ENCODE data around the gene C3orf20. TPM values are rescaled to one million over a fixed set of nuclear protein-coding genes. Genes with fewer than 3 reads are reported as not detected.
"Not testable (repeated sequence)": the region's sequence is repeated elsewhere in the genome, so short reads cannot be mapped to it uniquely, and the experiment has no call there.

C3orf20 gene
- total RNA-seq, 1 experiment from 2014 or later = not detected

- no peak for DNase-seq (ENCODE audit: low read depth)
These were observed 118.9 kb downstream of the C3orf20 start for GRCh38 chr3:14793858-14794234.

GRCh38 chr3:14794435-14794834, 119.5 kb downstream of the C3orf20 start:
- DNase-seq (ENCODE audit: low read depth) = no peak

GRCh38 chr3:14795996-14796395, 121.1 kb downstream of the C3orf20 start:
- DNase-seq (ENCODE audit: low read depth) = no peak

- DNase-seq (ENCODE audit: low read depth) = no peak
These were observed 121.6 kb downstream of the C3orf20 start for GRCh38 chr3:14796403-14797077.

- no peak for DNase-seq (ENCODE audit: low read depth)
These were observed 122.8 kb downstream of the C3orf20 start for GRCh38 chr3:14797731-14798130.

GRCh38 chr3:14798231-14798630, 123.3 kb downstream of the C3orf20 start:
- no peak for DNase-seq (ENCODE audit: low read depth)

GRCh38 chr3:14799146-14799545, 124.2 kb downstream of the C3orf20 start:
- no peak for DNase-seq (ENCODE audit: low read depth)

GRCh38 chr3:14801031-14801430, 126.1 kb downstream of the C3orf20 start:
- DNase-seq (ENCODE audit: low read depth) = no peak

- DNase-seq (ENCODE audit: low read depth) = no peak
These were observed 126.9 kb downstream of the C3orf20 start for GRCh38 chr3:14801668-14802380.

GRCh38 chr3:14802381-14802731, 127.4 kb downstream of the C3orf20 start:
- DNase-seq (ENCODE audit: low read depth) = no peak

- peak; percentile 43 for DNase-seq (ENCODE audit: low read depth)
These were observed 128.4 kb downstream of the C3orf20 start for GRCh38 chr3:14803101-14803980.

GRCh38 chr3:14803981-14804834, 129.3 kb downstream of the C3orf20 start:
- DNase-seq (ENCODE audit: low read depth) = no peak

- DNase-seq (ENCODE audit: low read depth) = no peak
These were observed 130.2 kb downstream of the C3orf20 start for GRCh38 chr3:14804835-14805780.

- no peak for DNase-seq (ENCODE audit: low read depth)
These were observed 131.1 kb downstream of the C3orf20 start for GRCh38 chr3:14805961-14806537.

GRCh38 chr3:14806641-14807263, 131.8 kb downstream of the C3orf20 start:
- peak; percentile 23 for DNase-seq (ENCODE audit: low read depth)

GRCh38 chr3:14808025-14808424, 133.1 kb downstream of the C3orf20 start:
- DNase-seq (ENCODE audit: low read depth) = no peak

- no peak for DNase-seq (ENCODE audit: low read depth)
These were observed 133.7 kb downstream of the C3orf20 start for GRCh38 chr3:14808502-14809266.

- not testable (repeated sequence) for DNase-seq (ENCODE audit: low read depth)
These were observed 134.7 kb downstream of the C3orf20 start for GRCh38 chr3:14809611-14810010.
